ENCODE data around the gene CDK17.

The CDK17 gene

GRCh38 chr12:96261557-96261956 is 138.7 kb downstream of the CDK17 start:
- DNase-seq (ENCODE audit: low spot score), result no peak

- DNase-seq (ENCODE audit: low spot score), result no peak
These were observed 139.6 kb downstream of the CDK17 start for GRCh38 chr12:96260644-96261043.

- DNase-seq (ENCODE audit: low spot score), result no peak
These were observed 140.0 kb downstream of the CDK17 start for GRCh38 chr12:96260231-96260630.

- DNase-seq (ENCODE audit: low spot score), result peak; percentile 7
These were observed 141.9 kb downstream of the CDK17 start for GRCh38 chr12:96258104-96258961.

GRCh38 chr12:96257550-96258103 is 142.6 kb downstream of the CDK17 start:
- DNase-seq (ENCODE audit: low spot score), result no peak

DNA sequence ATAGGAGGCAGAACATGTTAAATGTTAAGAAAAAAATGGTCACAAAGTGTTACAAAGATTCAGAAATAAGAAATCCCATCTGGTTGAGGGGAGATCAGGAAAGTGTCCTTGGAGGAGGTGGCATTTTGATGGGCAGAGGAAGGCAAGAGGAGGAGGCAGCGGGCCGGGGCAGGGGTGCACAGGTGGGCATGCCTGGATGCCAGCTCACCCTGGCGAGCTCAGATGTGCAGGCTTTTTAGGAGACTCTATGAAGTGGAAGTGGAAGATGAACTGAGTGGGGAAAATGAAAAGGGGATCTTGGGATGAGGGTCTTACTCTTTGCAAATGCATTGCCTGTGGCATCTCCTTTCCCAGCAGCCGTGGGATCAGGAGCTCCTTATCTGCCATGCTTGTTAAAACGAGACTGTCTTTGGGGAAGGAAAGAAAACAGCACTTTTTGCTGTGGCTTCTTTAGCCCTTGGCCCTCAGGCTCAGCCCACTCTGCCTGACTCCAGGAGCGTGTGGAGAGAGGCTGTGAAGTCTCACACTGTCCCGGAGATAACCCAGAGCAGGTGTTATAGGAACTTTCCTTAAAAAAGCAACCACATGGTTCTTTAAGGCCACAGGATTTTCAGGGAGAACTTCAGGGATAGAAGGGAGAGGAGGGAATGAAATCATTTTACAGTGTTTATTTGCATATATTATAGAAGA is 143.4 kb downstream of the CDK17 start:
- DNase-seq (ENCODE audit: low spot score), result no peak

- no peak for DNase-seq (ENCODE audit: low spot score)
These were observed 145.2 kb downstream of the CDK17 start for GRCh38 chr12:96255077-96255476.

- DNase-seq (ENCODE audit: low spot score), result no peak
These were observed 150.0 kb downstream of the CDK17 start for GRCh38 chr12:96250119-96250685.

GRCh38 chr12:96249196-96250118 is 150.8 kb downstream of the CDK17 start:
- DNase-seq (ENCODE audit: low spot score), result no peak

DNA sequence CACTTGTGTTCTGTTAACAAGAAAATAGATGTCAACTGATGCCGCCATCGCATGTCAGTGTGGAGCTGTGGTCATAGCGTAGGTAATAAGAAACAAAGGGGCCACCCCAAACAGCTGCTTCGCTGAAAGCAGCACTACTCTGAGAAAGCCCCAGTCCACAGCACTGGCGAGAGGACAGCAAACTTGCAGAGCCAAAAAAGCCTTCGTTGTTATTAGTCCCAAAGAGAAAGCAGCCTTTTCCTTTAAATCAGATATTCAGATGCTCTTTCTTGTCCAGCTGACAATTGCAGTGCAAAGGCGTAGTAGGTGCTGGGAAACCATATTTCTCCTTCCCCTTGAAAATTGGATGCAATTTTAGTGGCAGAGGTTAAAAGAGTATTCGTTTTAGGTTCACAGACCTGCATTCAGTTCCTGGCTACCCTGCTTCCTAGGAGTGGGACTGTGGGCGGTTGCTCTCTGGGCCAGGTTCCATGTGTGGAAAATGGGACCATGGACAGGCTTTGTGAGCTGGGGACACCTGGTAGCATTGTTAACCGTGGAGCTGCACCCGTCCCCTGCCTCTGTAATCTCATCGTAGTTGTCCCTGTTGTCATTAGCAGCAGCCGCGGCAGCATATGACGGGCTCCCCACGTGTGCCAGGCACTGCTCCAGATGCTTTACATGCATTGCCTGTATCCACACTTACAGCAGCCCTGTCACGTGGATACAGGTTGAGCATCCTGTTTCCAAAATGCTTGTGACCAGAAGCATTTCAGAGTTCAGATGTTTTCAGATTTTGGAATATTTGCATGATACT is 151.9 kb downstream of the CDK17 start:
- no peak for DNase-seq (ENCODE audit: low spot score)

DNA sequence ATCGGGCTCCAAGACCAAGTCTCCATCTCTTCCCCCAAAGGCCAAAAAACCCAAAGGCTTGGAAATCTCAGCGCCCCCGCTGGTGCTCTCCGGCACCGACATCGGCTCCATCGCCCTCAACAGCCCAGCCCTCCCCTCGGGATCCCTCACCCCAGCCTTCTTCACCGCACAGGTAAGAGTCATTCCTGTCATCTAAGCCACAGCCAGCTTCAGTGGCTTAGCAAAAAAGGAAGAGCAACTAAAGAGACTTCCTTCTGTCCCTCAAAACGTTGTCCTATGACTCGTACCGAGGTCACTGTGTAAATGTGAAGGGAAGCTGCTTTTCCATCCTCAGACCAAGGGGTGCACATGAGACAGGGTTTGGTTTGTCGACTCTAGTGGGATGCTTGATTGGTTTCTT is 152.7 kb downstream of the CDK17 start:
- no peak for DNase-seq (ENCODE audit: low spot score)

DNA sequence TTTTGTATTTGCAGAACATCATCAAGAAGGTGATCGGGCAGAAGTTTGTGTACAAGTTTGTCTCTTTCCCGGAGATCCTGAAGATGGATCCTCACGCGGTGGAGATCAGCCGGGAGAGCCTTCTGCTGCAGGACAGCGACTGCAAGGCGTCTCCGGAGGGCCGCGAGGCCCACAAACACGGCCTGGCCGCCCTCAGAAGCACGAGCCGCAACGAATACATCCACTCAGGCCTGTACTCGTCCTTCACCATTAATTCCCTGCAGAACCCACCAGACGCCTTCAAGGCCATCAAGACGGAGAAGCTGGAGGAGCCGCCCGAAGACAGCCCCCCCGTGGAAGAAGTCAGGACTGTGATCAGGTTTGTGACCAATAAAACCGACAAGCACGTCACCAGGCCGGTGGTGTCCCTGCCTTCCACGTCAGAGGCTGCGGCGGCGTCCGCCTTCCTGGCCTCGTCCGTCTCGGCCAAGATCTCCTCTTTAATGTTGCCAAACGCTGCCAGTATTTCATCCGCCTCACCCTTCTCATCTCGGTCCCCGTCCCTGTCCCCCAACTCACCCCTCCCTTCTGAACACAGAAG is 153.2 kb downstream of the CDK17 start:
- DNase-seq (ENCODE audit: low spot score), result no peak

DNA sequence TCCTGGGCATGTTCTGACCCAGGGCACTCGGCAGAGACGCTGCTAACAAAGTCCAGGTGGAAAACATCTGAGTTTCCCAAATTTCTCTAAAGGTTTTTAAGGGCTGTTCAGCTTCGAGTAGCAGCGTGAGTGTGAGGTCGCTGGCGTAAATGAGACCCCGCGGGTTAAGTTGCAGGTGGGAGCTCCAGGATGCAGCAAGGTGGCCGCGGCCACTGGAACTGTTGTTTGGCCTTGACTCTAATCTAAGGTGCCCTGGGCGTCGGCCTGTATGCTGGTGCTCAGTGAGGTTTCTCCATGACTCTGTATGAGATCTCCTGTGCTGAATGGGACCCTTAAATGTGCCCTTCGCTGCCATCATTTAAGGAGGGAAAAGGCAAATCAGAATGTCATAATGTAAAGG is 155.4 kb downstream of the CDK17 start:
- no peak for DNase-seq (ENCODE audit: low spot score)

DNA sequence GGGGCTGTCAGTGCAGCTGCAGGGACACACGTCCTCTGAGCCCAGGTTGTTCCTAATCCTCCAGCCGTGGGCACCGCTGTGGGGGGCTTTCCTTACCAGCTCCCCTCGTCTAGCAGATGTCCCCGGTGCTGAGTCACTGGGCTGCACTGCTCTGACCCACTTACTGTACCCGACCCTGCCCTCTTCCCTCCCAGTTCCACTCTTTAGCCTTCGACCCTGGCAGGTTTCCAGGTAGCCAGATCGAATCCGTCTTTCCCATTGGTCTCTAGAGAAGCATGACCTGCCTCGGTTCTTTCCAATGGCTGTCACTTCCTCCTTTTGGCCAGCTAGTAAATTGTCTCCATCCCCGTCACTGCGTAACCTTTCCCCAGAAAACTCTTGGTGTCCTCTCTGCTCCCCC is 157.6 kb downstream of the CDK17 start:
- DNase-seq (ENCODE audit: low spot score), result no peak

- no peak for DNase-seq (ENCODE audit: low spot score)
These were observed 158.4 kb downstream of the CDK17 start for GRCh38 chr12:96241846-96242256.

DNA sequence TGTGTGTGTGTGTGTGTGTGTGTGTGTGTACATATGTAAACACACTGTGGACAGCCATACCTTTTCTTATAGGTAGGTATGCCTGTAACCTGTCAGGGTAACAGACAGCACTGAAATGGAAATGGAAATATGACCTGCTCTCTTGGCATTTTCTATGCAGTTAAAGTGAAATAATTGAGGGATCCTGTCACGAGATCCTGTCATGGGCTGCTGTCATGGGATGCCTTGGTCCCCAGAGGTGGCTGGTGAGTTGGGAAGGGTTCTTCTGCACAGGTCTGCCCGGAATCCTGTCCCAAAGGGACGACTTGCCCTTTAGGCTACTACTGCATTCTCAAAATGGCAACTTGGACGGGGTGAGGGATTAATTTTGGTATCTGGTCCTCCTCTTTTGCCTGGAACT is 158.8 kb downstream of the CDK17 start:
- no peak for DNase-seq (ENCODE audit: low spot score)

GRCh38 chr12:96240656-96241055 is 159.6 kb downstream of the CDK17 start:
- no peak for DNase-seq (ENCODE audit: low spot score)

DNA sequence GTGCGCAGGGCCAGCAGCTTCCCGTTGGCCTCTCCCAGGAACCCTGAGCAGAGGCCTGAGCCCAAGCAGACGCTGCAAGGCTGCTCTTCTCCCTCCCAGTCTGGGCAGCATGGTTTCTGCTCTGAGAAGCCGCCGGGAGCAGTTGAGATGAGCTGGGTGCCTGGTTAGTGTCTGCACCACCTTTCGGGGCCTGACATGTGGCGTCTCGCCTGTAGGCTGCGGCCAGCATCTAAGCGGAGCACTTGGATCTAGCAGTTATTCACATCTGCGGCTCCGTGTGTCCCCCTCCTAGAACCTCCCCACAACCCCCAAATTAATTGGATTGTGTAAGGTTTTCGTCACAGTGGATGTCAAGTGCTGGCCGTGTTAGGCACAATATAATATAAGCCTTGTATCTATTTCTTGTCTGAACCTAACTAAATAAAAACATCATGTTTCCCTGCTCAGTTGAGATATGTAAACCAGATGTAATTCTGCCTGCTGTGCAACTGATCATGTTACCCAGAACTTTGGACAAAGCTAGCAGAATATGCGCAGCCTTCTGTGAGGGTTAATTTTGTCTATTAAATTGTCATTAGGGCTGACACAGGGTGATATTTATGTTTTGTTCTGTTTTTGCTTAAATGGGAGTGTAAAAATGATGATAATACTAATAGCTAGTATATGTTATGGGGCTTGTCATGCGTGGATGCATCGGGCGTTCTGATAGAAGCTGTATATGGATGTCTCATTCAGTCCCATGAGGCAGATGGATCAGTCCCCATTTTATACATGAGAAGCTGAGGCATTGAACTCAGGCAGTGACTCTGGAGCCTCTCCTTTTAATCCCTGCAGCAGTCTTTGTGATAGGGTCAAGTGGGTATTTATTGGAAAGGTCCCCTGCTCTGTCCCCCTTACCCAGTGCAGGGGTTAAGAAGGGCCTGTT is 160.3 kb downstream of the CDK17 start:
- DNase-seq (ENCODE audit: low spot score), result no peak

- no peak for DNase-seq (ENCODE audit: low spot score)
These were observed 161.7 kb downstream of the CDK17 start for GRCh38 chr12:96238336-96239047.

Data from COLO829 (cell line).